Measurements from ENCODE around the gene APLF.

Gene APLF

DNA sequence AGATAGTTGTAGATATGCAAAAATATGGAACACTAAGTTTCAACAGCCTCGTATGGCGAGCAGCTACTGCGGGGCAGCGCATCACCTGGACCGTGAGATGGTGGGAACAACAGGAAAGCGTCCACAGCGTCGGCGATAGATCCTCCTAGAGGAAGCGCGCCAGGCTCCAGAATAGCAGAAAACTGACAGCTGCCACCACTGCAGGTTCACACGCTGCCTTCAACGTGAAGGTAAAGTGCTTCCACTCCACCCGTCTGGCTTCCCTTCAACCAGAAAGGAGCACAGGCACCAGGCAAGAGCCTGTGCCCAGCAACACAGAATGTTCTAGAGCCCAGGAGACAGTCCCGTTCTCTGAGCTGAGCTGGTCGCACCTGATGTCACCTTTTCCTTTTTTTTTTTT, 20.3 kb upstream of the APLF start:
- H3K27me3 ChIP-seq: no peaks in the 10 kb centered on the region
- no peak for DNase-seq
- H3K4me3 ChIP-seq: no peak overlapping the region
- H3K9me3 ChIP-seq: peaks cover 0 to 4% (median 0%) of the 10 kb centered on the region in 3 donors
- H3K4me1 ChIP-seq: no peaks in the 10 kb centered on the region
- H3K27ac ChIP-seq: no peak overlapping the region
- H3K36me3 ChIP-seq: no peaks in the 10 kb centered on the region
- TF ChIP-seq, protein P1, sequence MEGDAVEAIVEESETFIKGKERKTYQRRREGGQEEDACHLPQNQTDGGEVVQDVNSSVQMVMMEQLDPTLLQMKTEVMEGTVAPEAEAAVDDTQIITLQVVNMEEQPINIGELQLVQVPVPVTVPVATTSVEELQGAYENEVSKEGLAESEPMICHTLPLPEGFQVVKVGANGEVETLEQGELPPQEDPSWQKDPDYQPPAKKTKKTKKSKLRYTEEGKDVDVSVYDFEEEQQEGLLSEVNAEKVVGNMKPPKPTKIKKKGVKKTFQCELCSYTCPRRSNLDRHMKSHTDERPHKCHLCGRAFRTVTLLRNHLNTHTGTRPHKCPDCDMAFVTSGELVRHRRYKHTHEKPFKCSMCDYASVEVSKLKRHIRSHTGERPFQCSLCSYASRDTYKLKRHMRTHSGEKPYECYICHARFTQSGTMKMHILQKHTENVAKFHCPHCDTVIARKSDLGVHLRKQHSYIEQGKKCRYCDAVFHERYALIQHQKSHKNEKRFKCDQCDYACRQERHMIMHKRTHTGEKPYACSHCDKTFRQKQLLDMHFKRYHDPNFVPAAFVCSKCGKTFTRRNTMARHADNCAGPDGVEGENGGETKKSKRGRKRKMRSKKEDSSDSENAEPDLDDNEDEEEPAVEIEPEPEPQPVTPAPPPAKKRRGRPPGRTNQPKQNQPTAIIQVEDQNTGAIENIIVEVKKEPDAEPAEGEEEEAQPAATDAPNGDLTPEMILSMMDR (IDR thresholded peaks at IDR 0.05): no peak
- intact Hi-C loops (cut with DNase I; ENCODE audit: low total_unique reads): no loop called here

DNA sequence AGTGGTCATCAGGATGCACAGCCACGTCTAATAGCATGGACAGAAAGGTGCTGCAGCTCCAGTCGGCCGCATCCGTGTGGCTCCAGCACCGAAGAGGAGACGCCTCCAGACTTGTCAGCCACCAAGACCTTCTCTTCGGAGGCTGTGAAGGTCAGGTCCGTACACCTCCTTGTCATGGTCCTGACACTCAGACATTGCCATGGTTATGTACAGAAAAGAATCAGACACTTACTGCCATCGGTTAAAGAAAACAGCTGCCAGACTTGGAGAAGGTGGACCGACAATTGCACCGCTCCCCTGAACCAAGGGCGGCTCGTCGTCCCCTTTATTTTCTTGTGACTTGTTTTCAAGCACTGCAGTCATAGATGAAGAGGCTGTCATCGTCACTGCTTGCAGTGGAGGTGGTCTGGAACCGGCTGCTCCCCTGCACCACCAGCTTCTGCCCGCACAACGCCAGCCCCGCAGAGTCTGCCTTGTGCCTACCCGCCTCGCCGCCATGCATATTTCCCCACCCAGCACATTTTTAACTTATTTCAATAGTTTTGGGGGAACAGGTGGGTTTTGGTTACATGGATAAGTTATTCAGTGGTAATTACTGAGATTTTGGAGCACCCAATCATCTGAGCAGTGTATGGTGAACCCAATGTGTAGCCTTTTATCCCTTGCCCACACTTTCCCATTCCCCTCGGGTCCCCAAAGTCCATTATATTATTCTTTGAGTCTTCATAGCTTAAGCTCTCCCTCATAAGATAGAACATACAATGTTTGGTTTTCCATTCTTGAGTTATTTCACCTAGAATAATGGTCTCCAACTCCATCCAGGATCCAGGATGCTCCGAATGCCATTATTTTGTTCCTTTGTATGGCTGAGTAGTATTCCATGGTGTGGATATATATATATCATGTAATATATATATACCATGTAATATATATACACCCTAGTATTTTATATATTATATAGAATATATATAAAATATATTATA, 18.4 kb upstream of the APLF start:
- Histone ChIP-seq H3K36me3 (no peaks in the 10 kb centered on the region), H3K9me3 (peaks cover 0 to 4% (median 0%) of the 10 kb centered on the region in 3 donors), H3K4me1 (no peaks in the 10 kb centered on the region), H3K27me3 (no peaks in the 10 kb centered on the region), H3K4me3 (no peak overlapping the region), H3K27ac (no peak overlapping the region)
- TF ChIP-seq, protein P1 (IDR thresholded peaks at IDR 0.05): no peak
- intact Hi-C loops (cut with DNase I; ENCODE audit: low total_unique reads): no loop called here
- DNase-seq: no peak

DNA sequence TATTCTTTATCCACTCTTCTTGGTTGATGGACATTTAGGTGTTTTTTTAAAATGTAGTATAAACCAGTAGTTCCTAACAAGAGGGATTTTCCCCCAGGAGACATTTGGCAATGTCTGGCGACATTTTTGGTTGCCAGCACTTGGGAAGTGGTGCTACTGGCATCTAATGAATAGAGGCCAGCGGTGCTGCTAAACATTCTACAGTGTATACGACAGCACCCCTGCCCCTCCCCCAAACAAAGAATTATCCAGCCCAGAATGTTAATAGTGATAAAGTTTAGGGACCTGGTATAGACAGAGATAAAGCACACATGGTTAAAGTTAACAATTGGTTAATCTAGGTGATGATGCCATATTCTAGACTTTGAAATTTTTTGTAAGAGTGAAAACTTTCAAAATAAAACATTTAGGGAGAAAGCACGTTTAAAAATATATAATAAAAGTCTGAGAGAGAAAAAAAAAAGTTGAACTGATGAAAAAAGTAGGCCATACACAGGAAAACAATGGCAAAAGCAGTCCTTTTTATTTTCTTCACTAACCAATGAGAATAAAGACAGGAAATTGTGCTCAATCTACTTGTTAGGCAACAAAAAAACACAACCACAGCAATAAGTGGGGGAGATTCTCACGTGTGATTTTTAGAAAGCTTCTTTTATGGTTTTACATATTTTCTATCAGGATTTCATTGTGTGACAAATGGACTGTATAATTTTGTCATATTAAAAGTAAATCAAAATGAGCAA, 15.1 kb upstream of the APLF start:
- Histone ChIP-seq H3K9me3 (no peaks in the 10 kb centered on the region), H3K4me3 (no peak overlapping the region), H3K27me3 (no peaks in the 10 kb centered on the region), H3K27ac (no peak overlapping the region), H3K36me3 (no peaks in the 10 kb centered on the region), H3K4me1 (no peaks in the 10 kb centered on the region)
- no peak for DNase-seq
- intact Hi-C loops (cut with DNase I; ENCODE audit: low total_unique reads): no loop called here
- TF ChIP-seq, protein P1 (IDR thresholded peaks at IDR 0.05): no peak

DNA sequence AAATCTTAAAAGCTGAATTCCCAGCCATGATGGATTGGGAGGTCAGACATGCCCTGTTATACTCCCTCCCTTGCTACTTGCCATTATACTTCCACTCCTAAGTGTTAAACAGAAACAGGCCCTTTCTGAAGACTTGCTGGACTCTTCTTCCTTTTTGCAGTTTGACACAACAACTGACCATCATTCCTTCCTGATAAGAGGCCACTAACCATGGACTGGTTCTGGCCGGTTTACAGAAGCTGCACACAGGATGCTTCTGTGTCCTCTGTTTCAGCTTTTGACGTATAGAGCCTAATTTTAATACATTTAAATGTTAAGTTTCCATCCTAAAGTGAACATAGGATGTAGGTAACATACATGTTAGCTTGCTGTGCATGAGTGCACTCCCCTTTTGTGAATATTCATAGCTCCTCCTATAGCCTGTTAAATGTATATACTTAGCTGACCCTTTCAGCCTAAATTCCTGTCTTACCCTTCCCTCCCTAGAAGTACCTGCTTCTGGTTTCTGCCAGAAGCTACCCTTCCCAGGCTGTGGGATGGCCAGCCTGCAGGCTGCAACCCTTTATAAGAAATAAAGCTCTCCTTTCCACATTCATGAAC, 13.5 kb upstream of the APLF start:
- Histone ChIP-seq H3K4me1 (no peaks in the 10 kb centered on the region), H3K4me3 (no peak overlapping the region), H3K36me3 (no peaks in the 10 kb centered on the region), H3K27me3 (no peaks in the 10 kb centered on the region), H3K27ac (no peak overlapping the region), H3K9me3 (no peaks in the 10 kb centered on the region)
- DNase-seq: no peak
- TF ChIP-seq, protein P1 (IDR thresholded peaks at IDR 0.05): no peak
- intact Hi-C loops (cut with DNase I; ENCODE audit: low total_unique reads): no loop called here

DNA sequence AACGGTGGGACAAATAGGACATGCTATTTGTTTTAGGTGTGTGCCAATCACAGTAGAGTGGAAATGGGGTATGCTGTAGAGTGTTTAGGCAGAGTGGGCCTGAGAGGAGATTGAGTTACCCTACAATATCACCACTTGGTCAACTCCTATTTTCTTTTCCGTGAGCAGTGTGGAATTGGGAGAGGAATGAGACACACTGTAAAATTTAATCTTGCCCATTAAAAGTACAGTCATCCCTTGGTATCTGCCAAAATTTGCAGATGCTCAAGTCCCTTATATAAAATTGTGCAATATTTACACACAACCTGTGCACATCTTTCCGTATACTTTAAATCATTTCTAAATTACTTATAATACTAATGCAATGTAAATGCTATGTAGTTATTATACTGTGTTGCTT, 12.7 kb upstream of the APLF start:
- no peak for DNase-seq
- no peaks in the 10 kb centered on the region for H3K9me3 ChIP-seq
- intact Hi-C loops (cut with DNase I; ENCODE audit: low total_unique reads): no loop called here
- no peak overlapping the region for H3K4me3 ChIP-seq
- no peak overlapping the region for H3K27ac ChIP-seq
- no peaks in the 10 kb centered on the region for H3K4me1 ChIP-seq
- H3K36me3 ChIP-seq: no peaks in the 10 kb centered on the region
- no peaks in the 10 kb centered on the region for H3K27me3 ChIP-seq
- TF ChIP-seq, protein P1 (IDR thresholded peaks at IDR 0.05): no peak
